ENCODE results near the gene EPHB1. TPM values are rescaled to one million over a fixed set of nuclear protein-coding genes. Genes with fewer than 3 reads are reported as not detected.

EPHB1 gene
- total RNA-seq, 1 experiment from 2014 or later, result 0.73 TPM

DNA sequence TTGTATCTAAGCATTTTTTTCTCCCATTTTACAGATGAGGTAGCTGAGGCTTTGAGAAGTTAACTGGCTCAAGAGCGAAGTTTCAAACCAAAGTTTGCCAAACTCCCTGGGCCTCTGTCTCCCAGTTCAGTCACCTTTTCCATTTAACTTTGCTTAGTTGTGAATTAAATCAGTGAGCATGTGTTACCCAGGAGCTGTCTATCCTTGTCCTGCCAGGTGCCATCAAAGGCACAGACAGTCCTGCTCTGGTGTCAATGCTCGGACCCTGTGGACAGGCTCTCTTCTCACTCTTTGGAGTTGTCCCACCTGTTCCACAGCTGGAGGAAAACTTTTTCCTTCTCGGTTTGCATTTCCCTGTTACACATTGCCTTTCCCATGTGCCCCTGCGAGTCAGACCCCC, 8.6 kb downstream of the EPHB1 start:
- no TSS peak for BruUV-seq (replicated peaks)
- TF ChIP-seq, protein P1, sequence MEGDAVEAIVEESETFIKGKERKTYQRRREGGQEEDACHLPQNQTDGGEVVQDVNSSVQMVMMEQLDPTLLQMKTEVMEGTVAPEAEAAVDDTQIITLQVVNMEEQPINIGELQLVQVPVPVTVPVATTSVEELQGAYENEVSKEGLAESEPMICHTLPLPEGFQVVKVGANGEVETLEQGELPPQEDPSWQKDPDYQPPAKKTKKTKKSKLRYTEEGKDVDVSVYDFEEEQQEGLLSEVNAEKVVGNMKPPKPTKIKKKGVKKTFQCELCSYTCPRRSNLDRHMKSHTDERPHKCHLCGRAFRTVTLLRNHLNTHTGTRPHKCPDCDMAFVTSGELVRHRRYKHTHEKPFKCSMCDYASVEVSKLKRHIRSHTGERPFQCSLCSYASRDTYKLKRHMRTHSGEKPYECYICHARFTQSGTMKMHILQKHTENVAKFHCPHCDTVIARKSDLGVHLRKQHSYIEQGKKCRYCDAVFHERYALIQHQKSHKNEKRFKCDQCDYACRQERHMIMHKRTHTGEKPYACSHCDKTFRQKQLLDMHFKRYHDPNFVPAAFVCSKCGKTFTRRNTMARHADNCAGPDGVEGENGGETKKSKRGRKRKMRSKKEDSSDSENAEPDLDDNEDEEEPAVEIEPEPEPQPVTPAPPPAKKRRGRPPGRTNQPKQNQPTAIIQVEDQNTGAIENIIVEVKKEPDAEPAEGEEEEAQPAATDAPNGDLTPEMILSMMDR (IDR thresholded peaks at IDR 0.05; ENCODE audit: unreplicated experiment), result no peak
- no peak for DNase-seq
- Mint-ChIP-seq H3K36me3 (ENCODE audit: insufficient read depth, unreplicated experiment) (no peaks in the 10 kb centered on the region), H3K4me1 (ENCODE audit: low read depth, unreplicated experiment) (no peaks in the 10 kb centered on the region), H3K9me3 (ENCODE audit: low read depth, unreplicated experiment) (no peaks in the 10 kb centered on the region), H3K4me3 (ENCODE audit: low read depth, unreplicated experiment) (no peak overlapping the region), H3K27me3 (ENCODE audit: unreplicated experiment) (peaks cover 94% of the 10 kb centered on the region), H3K27ac (ENCODE audit: unreplicated experiment) (no peak overlapping the region)
- CTCF ChIA-PET, result no interaction called here
- intact Hi-C loops (cut with micrococcal nuclease; ENCODE audit: unreplicated experiment), result no loop called here

DNA sequence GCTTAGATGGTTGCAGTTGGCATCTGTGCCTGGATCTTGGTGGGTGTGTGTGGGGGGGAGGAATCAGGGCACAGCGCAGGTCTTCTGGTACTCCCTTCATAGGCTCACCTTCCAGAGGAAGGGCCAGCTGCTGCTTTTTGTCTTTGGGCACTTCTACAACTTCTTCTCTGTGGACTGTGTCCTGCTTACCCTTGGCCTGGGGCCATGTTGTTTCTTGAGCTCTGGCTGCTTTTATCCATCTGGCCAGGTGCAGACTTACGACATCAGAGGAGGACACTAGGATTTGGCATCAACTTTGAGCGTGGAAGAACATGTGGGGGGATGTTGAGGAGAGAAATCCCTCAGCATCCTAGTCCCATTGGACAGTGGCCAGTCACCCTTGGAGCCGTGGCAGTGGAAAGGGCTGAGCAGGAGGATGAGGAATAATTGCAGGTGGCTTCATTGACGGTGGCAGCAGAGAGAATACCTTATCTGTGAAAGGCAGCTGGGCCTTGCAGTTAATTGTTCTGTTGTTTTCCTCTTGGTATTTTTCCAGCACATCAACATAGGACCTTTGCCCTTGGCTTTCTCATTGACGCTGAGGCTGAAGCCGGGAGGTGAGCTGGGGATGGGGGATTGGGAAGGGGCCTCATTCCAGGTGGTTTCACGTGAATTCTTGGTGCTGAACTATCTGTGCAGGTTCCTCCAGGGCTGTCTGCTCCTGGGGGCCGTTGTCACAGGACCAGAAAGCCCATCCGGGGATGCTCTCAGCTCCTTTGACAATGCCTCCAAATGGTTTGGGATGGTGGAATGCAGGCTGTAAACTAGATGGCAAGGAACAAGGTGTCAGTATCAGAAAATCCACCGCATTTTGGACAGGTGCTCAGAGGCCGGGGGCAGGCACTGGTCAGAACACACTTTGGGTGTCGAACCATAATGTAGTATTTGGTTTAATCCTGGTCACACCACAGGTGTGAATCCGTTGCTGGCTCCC, 9.7 kb downstream of the EPHB1 start:
- no peak overlapping the region for H3K27ac Mint-ChIP-seq (ENCODE audit: unreplicated experiment)
- H3K4me1 Mint-ChIP-seq (ENCODE audit: low read depth, unreplicated experiment), result no peaks in the 10 kb centered on the region
- no peaks in the 10 kb centered on the region for H3K9me3 Mint-ChIP-seq (ENCODE audit: low read depth, unreplicated experiment)
- intact Hi-C loops (cut with micrococcal nuclease; ENCODE audit: unreplicated experiment), result no loop called here
- no peaks in the 10 kb centered on the region for H3K36me3 Mint-ChIP-seq (ENCODE audit: insufficient read depth, unreplicated experiment)
- H3K27me3 Mint-ChIP-seq (ENCODE audit: unreplicated experiment), result peaks cover 94% of the 10 kb centered on the region
- H3K4me3 Mint-ChIP-seq (ENCODE audit: low read depth, unreplicated experiment), result no peak overlapping the region
- TF ChIP-seq, protein P1 (IDR thresholded peaks at IDR 0.05; ENCODE audit: unreplicated experiment), result no peak
- BruUV-seq (replicated peaks), result no TSS peak
- DNase-seq, result no peak
- CTCF ChIA-PET, result interaction anchor here (0.9 kb wide), 1 partner anchor 145 kb away, joined by 3 read pairs; no protein-coding TSS in a partner anchor

DNA sequence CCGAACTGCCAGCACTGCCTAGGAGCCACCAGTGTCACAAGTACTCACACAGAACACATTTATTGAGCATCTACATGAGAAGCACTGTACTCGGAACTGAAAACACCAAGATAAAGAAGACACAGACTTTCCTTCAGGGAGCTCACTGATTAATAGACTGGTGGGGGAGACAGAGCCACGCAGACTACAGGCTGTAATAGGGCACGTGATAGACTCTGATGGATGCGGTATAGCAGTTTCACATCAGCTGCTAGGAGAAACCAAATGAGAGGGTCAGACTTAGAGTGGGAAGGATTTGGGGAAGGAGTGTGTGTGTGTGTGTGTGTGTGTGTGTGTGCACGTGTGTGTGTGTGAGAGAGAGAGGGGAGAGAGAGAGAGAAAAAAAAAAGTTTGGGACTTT, 12.1 kb downstream of the EPHB1 start:
- intact Hi-C loops (cut with micrococcal nuclease; ENCODE audit: unreplicated experiment), result no loop called here
- H3K36me3 Mint-ChIP-seq (ENCODE audit: insufficient read depth, unreplicated experiment), result no peaks in the 10 kb centered on the region
- no peak for DNase-seq
- peaks cover 85% of the 10 kb centered on the region for H3K27me3 Mint-ChIP-seq (ENCODE audit: unreplicated experiment)
- no peaks in the 10 kb centered on the region for H3K9me3 Mint-ChIP-seq (ENCODE audit: low read depth, unreplicated experiment)
- no TSS peak for BruUV-seq (replicated peaks)
- H3K4me1 Mint-ChIP-seq (ENCODE audit: low read depth, unreplicated experiment), result no peaks in the 10 kb centered on the region
- CTCF ChIA-PET, result interaction anchor here (0.7 kb wide), 1 partner anchor 1120 kb away, joined by 7 read pairs; no protein-coding TSS in a partner anchor
- no peak overlapping the region for H3K27ac Mint-ChIP-seq (ENCODE audit: unreplicated experiment)
- TF ChIP-seq, protein P1 (IDR thresholded peaks at IDR 0.05; ENCODE audit: unreplicated experiment), result no peak
- H3K4me3 Mint-ChIP-seq (ENCODE audit: low read depth, unreplicated experiment), result no peak overlapping the region

- Mint-ChIP-seq H3K4me1 (ENCODE audit: low read depth, unreplicated experiment) (no peaks in the 10 kb centered on the region), H3K27ac (ENCODE audit: unreplicated experiment) (no peak overlapping the region), H3K36me3 (ENCODE audit: insufficient read depth, unreplicated experiment) (no peaks in the 10 kb centered on the region), H3K9me3 (ENCODE audit: low read depth, unreplicated experiment) (no peaks in the 10 kb centered on the region), H3K4me3 (ENCODE audit: low read depth, unreplicated experiment) (no peak overlapping the region), H3K27me3 (ENCODE audit: unreplicated experiment) (peaks cover 91% of the 10 kb centered on the region)
- intact Hi-C loops (cut with micrococcal nuclease; ENCODE audit: unreplicated experiment), result no loop called here
- no peak for DNase-seq
- TF ChIP-seq, protein P1 (IDR thresholded peaks at IDR 0.05; ENCODE audit: unreplicated experiment), result no peak
- CTCF ChIA-PET, result no interaction called here
- no TSS peak for BruUV-seq (replicated peaks)
These were observed 13.8 kb downstream of the EPHB1 start for GRCh38 chr3:134808835-134809234.

All from Calu3 (cell line).